ENCODE results near the gene TPD52L3.

TPD52L3 gene

GRCh38 chr9:6355728-6356127, 27.6 kb downstream of the TPD52L3 start:
- H3K27ac ChIP-seq (ENCODE audit: low read length): no peak overlapping the region
- H3K36me3 ChIP-seq (ENCODE audit: control insufficient read depth in 1 of 2, insufficient read depth in 2 of 2, low read length in 2 of 2): no peaks in the 10 kb centered on the region
- H3K4me3 ChIP-seq (ENCODE audit: low read depth in 1 of 2, low read length in 2 of 2): no peak overlapping the region
- H3K27me3 ChIP-seq (ENCODE audit: low read depth, low read length): no peaks in the 10 kb centered on the region
- H3K4me1 ChIP-seq (ENCODE audit: control insufficient read depth in 1 of 2, insufficient read depth in 2 of 2, low read length in 2 of 2): no peaks in the 10 kb centered on the region
- no peaks in the 10 kb centered on the region for H3K9me3 ChIP-seq (ENCODE audit: control insufficient read depth in 1 of 2, low read length in 2 of 2)

- Histone ChIP-seq H3K4me3 (ENCODE audit: low read depth in 1 of 2, low read length in 2 of 2) (no peak overlapping the region), H3K27ac (ENCODE audit: low read length) (no peak overlapping the region), H3K36me3 (ENCODE audit: control insufficient read depth in 1 of 2, insufficient read depth in 2 of 2, low read length in 2 of 2) (no peaks in the 10 kb centered on the region), H3K27me3 (ENCODE audit: low read depth, low read length) (no peaks in the 10 kb centered on the region), H3K9me3 (ENCODE audit: control insufficient read depth in 1 of 2, low read length in 2 of 2) (no peaks in the 10 kb centered on the region), H3K4me1 (ENCODE audit: control insufficient read depth in 1 of 2, insufficient read depth in 2 of 2, low read length in 2 of 2) (no peaks in the 10 kb centered on the region)
Observed at GRCh38 chr9:6356441-6356840, 28.3 kb downstream of the TPD52L3 start.

GRCh38 chr9:6356904-6357303, 28.7 kb downstream of the TPD52L3 start:
- H3K9me3 ChIP-seq (ENCODE audit: control insufficient read depth in 1 of 2, low read length in 2 of 2): no peaks in the 10 kb centered on the region
- no peak overlapping the region for H3K27ac ChIP-seq (ENCODE audit: low read length)
- no peaks in the 10 kb centered on the region for H3K27me3 ChIP-seq (ENCODE audit: low read depth, low read length)
- H3K4me3 ChIP-seq (ENCODE audit: low read depth in 1 of 2, low read length in 2 of 2): no peak overlapping the region
- H3K4me1 ChIP-seq (ENCODE audit: control insufficient read depth in 1 of 2, insufficient read depth in 2 of 2, low read length in 2 of 2): no peaks in the 10 kb centered on the region
- H3K36me3 ChIP-seq (ENCODE audit: control insufficient read depth in 1 of 2, insufficient read depth in 2 of 2, low read length in 2 of 2): no peaks in the 10 kb centered on the region

GRCh38 chr9:6367128-6367890, 39.1 kb downstream of the TPD52L3 start:
- no peak overlapping the region for H3K27ac ChIP-seq (ENCODE audit: low read length)
- no peaks in the 10 kb centered on the region for H3K4me1 ChIP-seq (ENCODE audit: control insufficient read depth in 1 of 2, insufficient read depth in 2 of 2, low read length in 2 of 2)
- no peaks in the 10 kb centered on the region for H3K36me3 ChIP-seq (ENCODE audit: control insufficient read depth in 1 of 2, insufficient read depth in 2 of 2, low read length in 2 of 2)
- no peaks in the 10 kb centered on the region for H3K9me3 ChIP-seq (ENCODE audit: control insufficient read depth in 1 of 2, low read length in 2 of 2)
- H3K4me3 ChIP-seq (ENCODE audit: low read depth in 1 of 2, low read length in 2 of 2): no peak overlapping the region
- H3K27me3 ChIP-seq (ENCODE audit: low read depth, low read length): no peaks in the 10 kb centered on the region

GRCh38 chr9:6368831-6369230, 40.7 kb downstream of the TPD52L3 start:
- no peak overlapping the region for H3K27ac ChIP-seq (ENCODE audit: low read length)
- no peaks in the 10 kb centered on the region for H3K27me3 ChIP-seq (ENCODE audit: low read depth, low read length)
- no peaks in the 10 kb centered on the region for H3K36me3 ChIP-seq (ENCODE audit: control insufficient read depth in 1 of 2, insufficient read depth in 2 of 2, low read length in 2 of 2)
- H3K9me3 ChIP-seq (ENCODE audit: control insufficient read depth in 1 of 2, low read length in 2 of 2): no peaks in the 10 kb centered on the region
- no peak overlapping the region for H3K4me3 ChIP-seq (ENCODE audit: low read depth in 1 of 2, low read length in 2 of 2)
- no peaks in the 10 kb centered on the region for H3K4me1 ChIP-seq (ENCODE audit: control insufficient read depth in 1 of 2, insufficient read depth in 2 of 2, low read length in 2 of 2)
